Endothelial cell of umbilical vein (primary cell): ENCODE measurements around the gene OGDH. TPM values are rescaled to one million over a fixed set of nuclear protein-coding genes. Genes with fewer than 3 reads are reported as not detected.

ENCODE experiments used
- polyA plus RNA-seq, 4 experiments: library from polyadenylated mRNA; depleted of rRNA in 3 of 4; stranded (reverse) in 3 of 4; unstranded in 1 of 4; fragments of >200 nt; gene quantifications; 2 replicates each; pipeline versions ENCODE4 v1.2.1 to v1.2.3, GENCODE V29; 2011 to 2012; ENCODE audit warnings: missing spikeins in 1 of 4
- total RNA-seq: library from RNA; stranded (reverse); gene quantifications from 2 replicates; pipeline ENCODE4 v1.2.3, GENCODE V29; 2021

The OGDH gene
- total and polyA plus RNA-seq, 2 donors (not counting 3 experiments of a cell fraction or from before 2014, with no cell fraction given): 88.9 to 92.9 TPM

Other genes with a start within 250 kb of the OGDH start
- 117 and 137 TPM in 2 replicates for gene NUDCD3, start 116.0 kb upstream of the OGDH start, total RNA-seq
- gene NUDCD3, start 116.0 kb upstream of the OGDH start, polyA plus RNA-seq: 39.4 and 50.6 TPM in 2 replicates
- gene NPC1L1, start 65.3 kb upstream of the OGDH start, total RNA-seq: not detected in 2 replicates
- not detected in 2 replicates for gene NPC1L1, start 65.3 kb upstream of the OGDH start, polyA plus RNA-seq
- gene DDX56, start 32.7 kb upstream of the OGDH start, total RNA-seq: 93.4 and 96.6 TPM in 2 replicates
- 94.7 and 102 TPM in 2 replicates for gene DDX56, start 32.7 kb upstream of the OGDH start, polyA plus RNA-seq
- 63.4 and 65.4 TPM in 2 replicates for gene TMED4, start 24.4 kb upstream of the OGDH start, total RNA-seq
- 89.7 and 116 TPM in 2 replicates for gene TMED4, start 24.4 kb upstream of the OGDH start, polyA plus RNA-seq
- gene ZMIZ2, start 142.2 kb downstream of the OGDH start, total RNA-seq: 87.5 and 88.6 TPM in 2 replicates
- gene ZMIZ2, start 142.2 kb downstream of the OGDH start, polyA plus RNA-seq: 30.6 and 37.6 TPM in 2 replicates
- 2,542 and 2,602 TPM in 2 replicates for gene PPIA, start 190.1 kb downstream of the OGDH start, total RNA-seq
- 4,328 and 5,159 TPM in 2 replicates for gene PPIA, start 190.1 kb downstream of the OGDH start, polyA plus RNA-seq
- gene H2AZ2, start 241.5 kb downstream of the OGDH start, total RNA-seq: 226 and 232 TPM in 2 replicates
- 192 and 225 TPM in 2 replicates for gene H2AZ2, start 241.5 kb downstream of the OGDH start, polyA plus RNA-seq